ENCODE data around the gene SERPINA12. TPM values are rescaled to one million over a fixed set of nuclear protein-coding genes. Genes with fewer than 3 reads are reported as not detected.

Gene SERPINA12
- total RNA-seq, 1 donor from 2014 or later = not detected

- H3K27me3 ChIP-seq (ENCODE audit: control insufficient read depth in 3 of 3, insufficient read depth in 3 of 3, low read length in 3 of 3) = peaks cover 0 to 12% (median 8%) of the 10 kb centered on the region in 3 donors
- H3K9ac ChIP-seq (ENCODE audit: low read depth in 1 of 3, low read length in 3 of 3) = no peak overlapping the region
- no peaks in the 10 kb centered on the region for H3K9me3 ChIP-seq (ENCODE audit: control insufficient read depth in 3 of 3, low read length in 3 of 3)
- no peak overlapping the region for H3K4me3 ChIP-seq (ENCODE audit: low read length in 3 of 3)
- H3K27ac ChIP-seq (ENCODE audit: low read depth, low read length) = no peak overlapping the region
- H3K36me3 ChIP-seq (ENCODE audit: control insufficient read depth in 3 of 3, insufficient read depth in 3 of 3, low read length in 3 of 3) = no peaks in the 10 kb centered on the region
- H3K4me1 ChIP-seq (ENCODE audit: control insufficient read depth in 3 of 3, insufficient read depth in 3 of 3, low read length in 3 of 3) = no peaks in the 10 kb centered on the region
These were observed 28.9 kb upstream of the SERPINA12 start for GRCh38 chr14:94538070-94538740.

DNA sequence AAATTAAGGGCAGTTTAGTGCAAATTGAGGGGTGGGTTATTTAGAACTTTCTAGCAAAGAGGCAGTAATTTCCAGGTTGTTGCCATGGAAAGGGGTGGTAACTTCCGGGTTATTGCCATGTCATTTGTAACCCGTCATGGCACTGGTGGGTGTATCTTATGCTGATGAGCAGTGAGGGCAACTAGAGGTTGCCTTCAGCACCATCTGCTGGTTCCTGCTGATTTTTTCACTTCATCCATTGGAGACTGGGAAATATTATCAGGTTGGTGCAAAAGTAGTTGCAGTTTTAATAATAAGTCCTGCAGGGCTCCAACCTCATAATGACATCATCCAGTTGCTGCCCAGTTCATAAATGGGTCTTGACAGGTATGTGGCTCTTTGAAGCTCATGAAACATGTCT lies 27.6 kb upstream of the SERPINA12 start:
- Histone ChIP-seq H3K36me3 (ENCODE audit: control insufficient read depth in 3 of 3, insufficient read depth in 3 of 3, low read length in 3 of 3) (no peaks in the 10 kb centered on the region), H3K27ac (ENCODE audit: low read depth, low read length) (no peak overlapping the region), H3K27me3 (ENCODE audit: control insufficient read depth in 3 of 3, insufficient read depth in 3 of 3, low read length in 3 of 3) (peaks cover 0 to 12% (median 8%) of the 10 kb centered on the region in 3 donors), H3K9ac (ENCODE audit: low read depth in 1 of 3, low read length in 3 of 3) (no peak overlapping the region), H3K4me1 (ENCODE audit: control insufficient read depth in 3 of 3, insufficient read depth in 3 of 3, low read length in 3 of 3) (no peaks in the 10 kb centered on the region), H3K9me3 (ENCODE audit: control insufficient read depth in 3 of 3, low read length in 3 of 3) (no peaks in the 10 kb centered on the region), H3K4me3 (ENCODE audit: low read length in 3 of 3) (no peak overlapping the region)

DNA sequence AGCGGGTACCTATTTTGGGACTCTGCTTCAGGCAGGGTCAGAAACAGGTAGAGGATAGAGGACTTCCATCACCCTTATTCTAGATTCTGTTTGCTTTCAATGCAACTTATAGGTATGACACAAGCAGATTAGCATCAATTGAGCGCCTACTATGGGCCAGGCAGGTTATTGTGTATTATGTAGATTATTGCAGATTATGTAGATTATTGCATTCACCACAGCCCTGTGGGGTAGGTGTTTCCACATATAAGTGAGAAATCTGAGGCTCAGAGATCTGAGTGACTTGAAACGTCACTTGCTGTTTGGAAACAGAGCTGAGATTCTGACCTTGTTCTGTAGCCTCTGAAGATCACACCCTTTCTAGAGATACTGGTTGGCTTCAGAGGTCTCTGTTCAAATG lies 26.2 kb upstream of the SERPINA12 start:
- Histone ChIP-seq H3K27ac (ENCODE audit: low read depth, low read length) (no peak overlapping the region), H3K27me3 (ENCODE audit: control insufficient read depth in 3 of 3, insufficient read depth in 3 of 3, low read length in 3 of 3) (peaks cover 0 to 12% (median 8%) of the 10 kb centered on the region in 3 donors), H3K36me3 (ENCODE audit: control insufficient read depth in 3 of 3, insufficient read depth in 3 of 3, low read length in 3 of 3) (no peaks in the 10 kb centered on the region), H3K9me3 (ENCODE audit: control insufficient read depth in 3 of 3, low read length in 3 of 3) (peaks cover 0 to 2% (median 0%) of the 10 kb centered on the region in 3 donors), H3K4me3 (ENCODE audit: low read length in 3 of 3) (no peak overlapping the region), H3K9ac (ENCODE audit: low read depth in 1 of 3, low read length in 3 of 3) (no peak overlapping the region), H3K4me1 (ENCODE audit: control insufficient read depth in 3 of 3, insufficient read depth in 3 of 3, low read length in 3 of 3) (no peaks in the 10 kb centered on the region)

DNA sequence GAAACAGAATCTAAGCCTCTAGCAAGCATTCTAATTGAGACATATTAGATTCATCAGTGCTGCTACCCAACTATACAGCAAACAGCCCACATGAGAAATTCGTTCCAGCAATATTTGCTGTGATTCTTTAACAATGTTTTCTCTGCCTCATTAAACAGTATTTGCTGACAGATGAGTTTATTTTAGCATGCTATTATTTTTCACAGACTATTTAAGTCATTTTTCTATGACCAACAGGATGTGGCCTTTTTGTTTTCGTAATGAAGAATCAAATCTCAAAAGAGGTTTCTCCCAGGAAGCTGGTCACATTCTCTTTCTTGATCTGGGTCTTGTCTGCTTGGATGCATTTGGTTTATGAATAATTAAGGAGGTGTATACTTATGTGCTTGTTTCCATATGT lies 23.2 kb upstream of the SERPINA12 start:
- Histone ChIP-seq H3K4me1 (ENCODE audit: control insufficient read depth in 3 of 3, insufficient read depth in 3 of 3, low read length in 3 of 3) (no peaks in the 10 kb centered on the region), H3K27me3 (ENCODE audit: control insufficient read depth in 3 of 3, insufficient read depth in 3 of 3, low read length in 3 of 3) (peaks cover 0 to 8% (median 3%) of the 10 kb centered on the region in 3 donors), H3K36me3 (ENCODE audit: control insufficient read depth in 3 of 3, insufficient read depth in 3 of 3, low read length in 3 of 3) (no peaks in the 10 kb centered on the region), H3K27ac (ENCODE audit: low read depth, low read length) (no peak overlapping the region), H3K4me3 (ENCODE audit: low read length in 3 of 3) (no peak overlapping the region), H3K9ac (ENCODE audit: low read depth in 1 of 3, low read length in 3 of 3) (no peak overlapping the region), H3K9me3 (ENCODE audit: control insufficient read depth in 3 of 3, low read length in 3 of 3) (peaks cover 0 to 2% (median 0%) of the 10 kb centered on the region in 3 donors)

DNA sequence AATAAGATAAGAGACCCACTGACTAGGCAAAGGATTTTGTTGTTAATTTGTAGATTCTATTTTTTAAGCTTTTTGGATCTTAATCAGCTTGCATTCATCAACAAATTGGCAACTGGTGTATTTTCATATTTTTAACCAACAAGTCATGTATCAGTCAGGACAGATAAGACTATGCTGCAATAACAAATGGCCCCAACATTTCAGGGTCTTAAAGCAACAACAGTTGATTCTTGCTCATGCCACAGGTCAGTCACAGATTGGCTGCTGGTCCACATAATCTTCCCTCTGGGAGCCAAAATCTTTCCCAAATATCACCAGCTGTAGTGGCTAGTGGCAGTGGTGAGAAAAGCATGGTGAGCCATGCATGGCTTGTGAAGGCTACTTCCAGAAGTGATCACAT lies 21.9 kb upstream of the SERPINA12 start:
- Histone ChIP-seq H3K27me3 (ENCODE audit: control insufficient read depth in 3 of 3, insufficient read depth in 3 of 3, low read length in 3 of 3) (peaks cover 0 to 8% (median 3%) of the 10 kb centered on the region in 3 donors), H3K36me3 (ENCODE audit: control insufficient read depth in 3 of 3, insufficient read depth in 3 of 3, low read length in 3 of 3) (no peaks in the 10 kb centered on the region), H3K4me1 (ENCODE audit: control insufficient read depth in 3 of 3, insufficient read depth in 3 of 3, low read length in 3 of 3) (no peaks in the 10 kb centered on the region), H3K9ac (ENCODE audit: low read depth in 1 of 3, low read length in 3 of 3) (no peak overlapping the region), H3K27ac (ENCODE audit: low read depth, low read length) (no peak overlapping the region), H3K4me3 (ENCODE audit: low read length in 3 of 3) (no peak overlapping the region), H3K9me3 (ENCODE audit: control insufficient read depth in 3 of 3, low read length in 3 of 3) (peaks cover 0 to 5% (median 2%) of the 10 kb centered on the region in 3 donors)

DNA sequence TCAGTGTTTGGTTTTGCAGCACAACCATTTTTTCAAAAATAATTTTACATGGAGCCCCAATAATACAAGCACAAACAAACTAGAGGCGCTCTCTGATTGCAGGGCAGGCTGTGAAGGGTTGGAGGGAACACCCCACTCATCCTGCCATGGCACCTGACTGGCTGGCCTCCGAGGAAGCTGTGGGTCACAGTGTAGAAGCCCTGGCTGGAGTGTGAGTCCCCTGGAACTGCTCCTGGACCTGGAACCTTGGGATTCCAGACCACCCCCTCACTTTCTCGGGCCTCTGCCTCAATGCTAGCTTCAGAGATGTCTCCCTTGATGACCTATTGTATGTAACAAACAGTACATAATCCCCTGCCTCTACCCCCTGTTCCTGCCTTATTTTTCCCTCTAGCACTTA lies 14.8 kb upstream of the SERPINA12 start:
- Histone ChIP-seq H3K9ac (ENCODE audit: low read depth in 1 of 3, low read length in 3 of 3) (no peak overlapping the region), H3K36me3 (ENCODE audit: control insufficient read depth in 3 of 3, insufficient read depth in 3 of 3, low read length in 3 of 3) (no peaks in the 10 kb centered on the region), H3K27me3 (ENCODE audit: control insufficient read depth in 3 of 3, insufficient read depth in 3 of 3, low read length in 3 of 3) (peaks cover 0 to 7% (median 0%) of the 10 kb centered on the region in 3 donors), H3K9me3 (ENCODE audit: control insufficient read depth in 3 of 3, low read length in 3 of 3) (peaks cover 0 to 2% (median 2%) of the 10 kb centered on the region in 3 donors), H3K4me3 (ENCODE audit: low read length in 3 of 3) (no peak overlapping the region), H3K4me1 (ENCODE audit: control insufficient read depth in 3 of 3, insufficient read depth in 3 of 3, low read length in 3 of 3) (no peaks in the 10 kb centered on the region), H3K27ac (ENCODE audit: low read depth, low read length) (no peak overlapping the region)

- H3K27ac ChIP-seq (ENCODE audit: low read depth, low read length) = no peak overlapping the region
- no peak overlapping the region for H3K9ac ChIP-seq (ENCODE audit: low read depth in 1 of 3, low read length in 3 of 3)
- no peak overlapping the region for H3K4me3 ChIP-seq (ENCODE audit: low read length in 3 of 3)
- peaks cover 0 to 2% (median 2%) of the 10 kb centered on the region in 3 donors for H3K9me3 ChIP-seq (ENCODE audit: control insufficient read depth in 3 of 3, low read length in 3 of 3)
- no peaks in the 10 kb centered on the region for H3K36me3 ChIP-seq (ENCODE audit: control insufficient read depth in 3 of 3, insufficient read depth in 3 of 3, low read length in 3 of 3)
- H3K27me3 ChIP-seq (ENCODE audit: control insufficient read depth in 3 of 3, insufficient read depth in 3 of 3, low read length in 3 of 3) = peaks cover 0 to 7% (median 0%) of the 10 kb centered on the region in 3 donors
- H3K4me1 ChIP-seq (ENCODE audit: control insufficient read depth in 3 of 3, insufficient read depth in 3 of 3, low read length in 3 of 3) = no peaks in the 10 kb centered on the region
These were observed 14.0 kb upstream of the SERPINA12 start for GRCh38 chr14:94523265-94523664.

GRCh38 chr14:94522115-94522724 lies 13.0 kb upstream of the SERPINA12 start:
- no peak overlapping the region for H3K4me3 ChIP-seq (ENCODE audit: low read length in 3 of 3)
- no peaks in the 10 kb centered on the region for H3K4me1 ChIP-seq (ENCODE audit: control insufficient read depth in 3 of 3, insufficient read depth in 3 of 3, low read length in 3 of 3)
- no peak overlapping the region for H3K9ac ChIP-seq (ENCODE audit: low read depth in 1 of 3, low read length in 3 of 3)
- no peak overlapping the region for H3K27ac ChIP-seq (ENCODE audit: low read depth, low read length)
- H3K27me3 ChIP-seq (ENCODE audit: control insufficient read depth in 3 of 3, insufficient read depth in 3 of 3, low read length in 3 of 3) = peaks cover 0 to 7% (median 2%) of the 10 kb centered on the region in 3 donors
- H3K36me3 ChIP-seq (ENCODE audit: control insufficient read depth in 3 of 3, insufficient read depth in 3 of 3, low read length in 3 of 3) = no peaks in the 10 kb centered on the region
- peaks cover 0 to 2% (median 2%) of the 10 kb centered on the region in 3 donors for H3K9me3 ChIP-seq (ENCODE audit: control insufficient read depth in 3 of 3, low read length in 3 of 3)

DNA sequence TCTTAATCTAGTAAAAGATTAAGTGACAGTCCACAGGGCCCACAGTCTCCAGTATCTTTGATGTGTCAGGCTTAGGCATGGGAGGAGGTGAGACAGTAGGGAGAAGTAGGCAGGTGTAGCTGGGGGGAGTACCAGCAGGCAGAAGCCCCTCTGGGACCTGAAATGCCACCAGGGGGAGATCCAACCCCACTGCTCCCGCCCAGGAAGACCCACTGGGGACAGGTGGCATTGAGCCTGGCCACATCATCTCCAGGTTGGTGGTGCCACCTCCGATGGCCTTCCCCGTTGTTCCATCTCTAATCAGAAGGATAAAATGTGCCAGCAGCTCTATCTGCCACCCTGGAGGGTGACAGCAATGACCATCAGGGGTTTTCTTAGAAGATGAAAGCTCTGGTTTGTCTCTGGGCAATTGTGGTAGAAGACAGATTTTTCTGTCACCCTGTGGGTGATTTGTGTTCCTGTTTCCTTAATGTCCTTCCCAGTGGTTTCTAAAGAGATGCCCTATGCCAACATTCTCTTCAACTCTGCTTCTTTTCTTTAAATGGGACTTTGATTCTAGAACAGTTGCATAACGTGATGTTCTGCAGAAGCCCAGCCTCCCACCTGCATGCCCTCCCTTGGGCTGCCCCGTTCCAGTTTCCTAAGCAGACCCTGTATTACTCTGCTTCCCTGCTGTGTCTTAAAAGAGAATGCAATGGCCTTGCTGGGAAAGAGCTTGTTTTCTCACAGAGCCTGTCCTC lies 12.3 kb upstream of the SERPINA12 start:
- H3K9ac ChIP-seq (ENCODE audit: low read depth in 1 of 3, low read length in 3 of 3) = no peak overlapping the region
- H3K9me3 ChIP-seq (ENCODE audit: control insufficient read depth in 3 of 3, low read length in 3 of 3) = peaks cover 0 to under 1% (median under 1%) of the 10 kb centered on the region in 3 donors
- peaks cover 0 to 8% (median 5%) of the 10 kb centered on the region in 3 donors for H3K27me3 ChIP-seq (ENCODE audit: control insufficient read depth in 3 of 3, insufficient read depth in 3 of 3, low read length in 3 of 3)
- no peak overlapping the region for H3K4me3 ChIP-seq (ENCODE audit: low read length in 3 of 3)
- no peaks in the 10 kb centered on the region for H3K4me1 ChIP-seq (ENCODE audit: control insufficient read depth in 3 of 3, insufficient read depth in 3 of 3, low read length in 3 of 3)
- H3K27ac ChIP-seq (ENCODE audit: low read depth, low read length) = no peak overlapping the region
- no peaks in the 10 kb centered on the region for H3K36me3 ChIP-seq (ENCODE audit: control insufficient read depth in 3 of 3, insufficient read depth in 3 of 3, low read length in 3 of 3)
